ENCODE measurements around the gene ADGRG6.

- TF ChIP-seq CTCF (IDR thresholded peaks at IDR 0.05), result no peak
- TF ChIP-seq POLR2A (IDR thresholded peaks at IDR 0.05), result no peak
Observed at GRCh38 chr6:142324111-142324510, 22.3 kb downstream of the ADGRG6 start.

Measured in body of pancreas (tissue), 4 donors.